ENCODE data around the gene CES2.
"Not testable (repeated sequence)": the region's sequence is repeated elsewhere in the genome, so short reads cannot be mapped to it uniquely, and the experiment has no call there.

The CES2 gene, protein sequence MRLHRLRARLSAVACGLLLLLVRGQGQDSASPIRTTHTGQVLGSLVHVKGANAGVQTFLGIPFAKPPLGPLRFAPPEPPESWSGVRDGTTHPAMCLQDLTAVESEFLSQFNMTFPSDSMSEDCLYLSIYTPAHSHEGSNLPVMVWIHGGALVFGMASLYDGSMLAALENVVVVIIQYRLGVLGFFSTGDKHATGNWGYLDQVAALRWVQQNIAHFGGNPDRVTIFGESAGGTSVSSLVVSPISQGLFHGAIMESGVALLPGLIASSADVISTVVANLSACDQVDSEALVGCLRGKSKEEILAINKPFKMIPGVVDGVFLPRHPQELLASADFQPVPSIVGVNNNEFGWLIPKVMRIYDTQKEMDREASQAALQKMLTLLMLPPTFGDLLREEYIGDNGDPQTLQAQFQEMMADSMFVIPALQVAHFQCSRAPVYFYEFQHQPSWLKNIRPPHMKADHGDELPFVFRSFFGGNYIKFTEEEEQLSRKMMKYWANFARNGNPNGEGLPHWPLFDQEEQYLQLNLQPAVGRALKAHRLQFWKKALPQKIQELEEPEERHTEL

GRCh38 chr16:66935314-66936011, at the start of gene CES2:
Gene CES2, plus strand, starts transcription at chr16:66935516. Its CDS starts 120 bp downstream, at chr16:66935636.
- no peak for DNase-seq (ENCODE audit: low spot score)

DNA sequence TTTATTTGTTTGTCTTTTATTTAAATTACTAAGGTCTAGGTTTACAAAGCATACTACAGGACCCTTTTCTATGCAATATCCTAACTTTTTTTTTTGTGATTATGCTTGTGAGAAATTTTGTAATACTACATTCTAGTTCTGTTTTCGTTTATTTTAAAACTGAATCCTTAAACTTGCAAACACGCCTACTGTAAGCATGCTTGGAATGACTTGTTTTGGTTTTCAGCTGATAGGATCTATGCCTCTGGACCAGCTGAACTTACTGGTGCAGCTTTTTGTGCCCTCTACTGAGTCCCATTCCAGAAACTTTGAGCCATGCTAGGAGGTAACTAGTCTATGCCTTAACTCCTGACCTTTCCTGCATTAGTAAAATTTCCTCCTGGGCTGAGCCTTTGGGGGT, 49.0 kb upstream of the CES2 start:
- no peak for DNase-seq (ENCODE audit: low spot score)

GRCh38 chr16:66886914-66887313, 48.4 kb upstream of the CES2 start:
- DNase-seq (ENCODE audit: low spot score), result no peak

DNA sequence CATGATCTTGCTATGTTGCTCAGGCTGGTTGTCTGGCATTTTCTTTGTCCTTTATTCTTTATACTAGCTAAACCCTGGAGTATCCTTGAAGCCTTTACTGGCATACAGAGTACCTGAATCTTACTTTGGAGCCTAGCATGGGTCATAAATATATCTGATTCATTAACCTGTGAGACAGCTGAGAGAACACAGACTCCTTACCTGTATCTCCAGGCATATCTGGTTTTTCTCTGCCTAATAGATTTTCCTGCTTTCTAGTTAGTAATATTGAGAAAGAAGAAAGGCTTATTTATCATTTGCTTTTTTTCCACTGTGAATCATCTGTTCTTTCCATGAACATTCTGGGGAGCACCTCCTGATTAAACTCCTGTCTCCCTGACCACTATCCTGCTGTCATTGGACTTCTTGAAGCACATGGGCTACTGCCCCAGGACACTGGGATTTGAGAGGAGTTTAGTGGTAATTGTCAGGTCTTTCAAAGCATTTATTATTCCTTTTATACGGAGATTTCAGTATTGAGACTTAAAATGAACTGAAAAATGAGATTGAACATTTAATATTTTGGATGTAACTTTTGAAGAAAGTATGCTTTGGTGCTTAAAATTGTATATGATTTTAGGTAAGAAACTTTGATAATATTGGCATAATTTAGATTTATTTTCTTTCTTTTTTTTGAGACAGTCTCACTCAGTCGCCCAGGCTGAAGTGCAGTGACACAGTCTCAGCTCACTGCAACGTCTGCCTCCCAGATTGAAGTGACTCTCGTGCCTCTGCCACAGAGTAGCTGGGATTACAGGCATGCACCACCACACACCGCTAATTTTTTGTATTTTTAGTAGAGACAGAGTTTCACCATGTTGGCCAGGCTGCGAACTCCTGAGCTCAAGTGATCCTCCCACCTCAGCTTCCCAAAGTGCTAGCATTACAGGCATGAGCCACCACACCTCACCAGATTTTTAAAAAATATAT, 46.4 kb upstream of the CES2 start:
- no peak for DNase-seq (ENCODE audit: low spot score)

GRCh38 chr16:66889622-66890021, 45.7 kb upstream of the CES2 start:
- DNase-seq (ENCODE audit: low spot score), result no peak

DNA sequence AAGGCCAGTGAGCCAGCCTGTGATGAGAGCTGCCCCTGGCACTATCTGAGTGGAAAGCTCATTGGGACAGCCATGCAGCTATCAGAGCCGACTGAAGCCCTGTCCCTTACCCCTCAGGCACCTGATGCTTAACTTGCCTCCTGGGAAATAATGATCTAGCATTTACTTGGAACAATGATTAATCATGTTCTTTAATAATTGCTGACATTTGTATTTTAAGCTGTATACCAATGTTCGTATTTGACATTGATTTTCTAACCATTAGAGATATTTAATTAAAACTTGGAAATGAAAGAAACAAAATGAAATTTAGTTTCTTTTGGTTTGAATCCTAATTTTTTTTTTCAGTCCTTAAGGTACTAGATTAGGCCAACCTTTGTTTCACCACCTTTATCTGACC, 44.5 kb upstream of the CES2 start:
- no peak for DNase-seq (ENCODE audit: low spot score)

DNA sequence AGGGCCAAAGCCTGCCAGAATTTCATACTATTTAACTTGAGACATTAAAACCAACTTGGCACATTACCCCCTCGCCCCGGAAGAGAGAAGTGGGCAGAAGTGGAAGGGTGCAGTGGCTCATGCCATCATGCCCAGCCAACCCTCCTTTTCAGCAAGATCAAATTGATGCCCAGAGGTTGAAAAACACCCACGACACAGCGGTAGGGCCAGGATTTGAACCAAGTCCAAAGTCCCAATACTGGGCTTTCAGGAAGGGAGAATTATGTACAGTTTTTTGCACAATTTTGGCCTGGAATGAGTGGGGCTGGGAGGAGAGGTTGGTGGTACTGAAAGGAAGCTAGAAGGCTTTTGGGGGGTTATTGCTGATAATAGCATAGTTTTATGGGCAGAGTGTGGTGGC, 44.0 kb upstream of the CES2 start:
- no peak for DNase-seq (ENCODE audit: low spot score)

GRCh38 chr16:66891797-66892196, 43.5 kb upstream of the CES2 start:
- no peak for DNase-seq (ENCODE audit: low spot score)

DNA sequence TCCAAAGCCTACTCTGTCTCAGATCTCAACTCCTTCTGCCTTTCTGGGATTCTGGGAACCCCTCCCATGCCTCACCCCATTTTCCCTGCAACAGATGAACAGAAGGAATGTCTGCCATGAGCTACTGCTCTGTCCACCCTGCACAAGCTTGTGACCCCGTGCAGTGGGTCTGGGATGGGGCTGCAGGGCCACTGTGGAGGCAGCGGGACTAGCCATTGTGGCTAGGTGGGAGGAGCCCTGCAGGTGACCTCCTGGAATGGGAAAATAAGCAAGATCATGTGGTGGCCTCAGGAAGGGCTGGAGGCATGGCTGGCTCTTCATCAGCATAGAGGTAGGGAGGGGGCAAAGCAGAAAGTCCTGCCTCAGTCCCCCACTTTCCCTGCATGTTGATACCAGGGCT, 41.3 kb upstream of the CES2 start:
- no peak for DNase-seq (ENCODE audit: low spot score)

DNA sequence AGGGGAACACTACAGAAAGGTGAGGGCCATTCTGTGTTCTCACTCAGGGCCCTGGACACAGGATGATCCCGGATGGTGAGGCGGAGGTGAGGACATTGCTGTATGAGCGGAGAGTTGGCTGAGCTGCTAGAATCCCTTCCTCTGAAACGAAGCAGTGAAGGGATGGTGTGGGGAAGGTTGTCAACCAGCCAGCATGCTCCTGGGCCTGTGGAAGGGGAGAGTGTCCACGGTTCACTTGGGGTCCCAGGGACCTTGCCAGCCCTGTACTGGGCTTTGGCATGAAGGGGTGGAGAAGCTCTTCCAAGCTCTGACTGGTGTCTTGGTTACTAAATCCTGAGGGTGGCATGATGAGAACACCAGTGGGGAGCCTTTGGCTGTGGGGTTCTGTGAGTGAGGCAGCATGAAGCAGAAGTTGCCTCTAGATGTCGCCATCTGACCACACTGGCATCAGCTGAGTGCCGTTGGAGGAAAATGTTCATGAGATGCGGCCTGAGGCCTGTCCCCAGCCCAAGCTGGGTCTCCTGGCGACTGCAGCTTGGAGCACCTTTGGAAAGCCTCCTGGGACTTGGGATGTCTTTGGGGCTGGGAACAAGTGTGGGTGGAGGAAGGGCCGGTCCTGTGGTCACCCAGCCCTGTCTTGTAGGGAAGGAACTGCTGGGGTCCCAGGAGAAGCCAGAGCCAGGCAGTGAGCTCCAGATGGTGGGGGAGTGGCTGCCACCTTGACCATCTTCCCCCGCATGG, 40.2 kb upstream of the CES2 start:
- peak; percentile 70 for DNase-seq (ENCODE audit: low spot score)

DNA sequence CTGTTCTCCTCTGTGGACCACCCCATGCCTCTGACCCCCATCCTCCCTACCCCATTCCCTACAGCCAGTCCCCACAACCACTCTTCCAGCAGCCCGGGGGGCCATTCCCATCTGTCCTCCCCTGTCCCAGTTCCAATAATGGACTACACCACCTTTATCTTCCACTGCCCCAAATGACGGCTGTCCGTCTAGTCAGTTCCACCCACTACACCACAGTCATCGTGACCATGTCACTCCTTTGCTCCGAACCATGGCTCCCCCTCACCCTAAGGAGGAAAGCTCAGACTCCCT, 39.7 kb upstream of the CES2 start:
- DNase-seq (ENCODE audit: low spot score), result no peak

- DNase-seq (ENCODE audit: low spot score), result no peak
Measured at GRCh38 chr16:66895999-66896398, 39.3 kb upstream of the CES2 start.

GRCh38 chr16:66896682-66897081, 38.6 kb upstream of the CES2 start:
- not testable (repeated sequence) for DNase-seq (ENCODE audit: low spot score)

DNA sequence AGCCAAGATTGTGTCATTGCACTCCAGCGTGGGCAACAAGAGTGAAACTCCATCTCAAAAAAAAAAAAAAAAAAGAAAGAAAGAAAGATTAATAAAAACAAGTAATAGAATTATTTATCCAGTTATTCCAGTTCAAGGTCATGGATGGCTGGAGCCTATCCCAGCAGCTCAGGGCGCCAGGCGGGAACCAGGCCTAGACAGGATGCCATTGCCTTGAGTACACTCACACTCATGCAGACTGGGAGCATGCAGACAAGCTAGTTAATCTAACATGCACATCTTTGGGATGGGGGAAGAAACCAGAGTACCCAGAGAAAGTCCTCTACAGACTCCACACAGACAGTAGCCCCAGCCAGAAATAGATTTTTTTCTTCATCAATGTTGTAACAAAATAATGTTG, 37.1 kb upstream of the CES2 start:
- no peak for DNase-seq (ENCODE audit: low spot score)

- no peak for DNase-seq (ENCODE audit: low spot score)
Measured at GRCh38 chr16:66898933-66899309, 36.4 kb upstream of the CES2 start.

GRCh38 chr16:66899310-66899944, 35.9 kb upstream of the CES2 start:
- DNase-seq (ENCODE audit: low spot score), result no peak

DNA sequence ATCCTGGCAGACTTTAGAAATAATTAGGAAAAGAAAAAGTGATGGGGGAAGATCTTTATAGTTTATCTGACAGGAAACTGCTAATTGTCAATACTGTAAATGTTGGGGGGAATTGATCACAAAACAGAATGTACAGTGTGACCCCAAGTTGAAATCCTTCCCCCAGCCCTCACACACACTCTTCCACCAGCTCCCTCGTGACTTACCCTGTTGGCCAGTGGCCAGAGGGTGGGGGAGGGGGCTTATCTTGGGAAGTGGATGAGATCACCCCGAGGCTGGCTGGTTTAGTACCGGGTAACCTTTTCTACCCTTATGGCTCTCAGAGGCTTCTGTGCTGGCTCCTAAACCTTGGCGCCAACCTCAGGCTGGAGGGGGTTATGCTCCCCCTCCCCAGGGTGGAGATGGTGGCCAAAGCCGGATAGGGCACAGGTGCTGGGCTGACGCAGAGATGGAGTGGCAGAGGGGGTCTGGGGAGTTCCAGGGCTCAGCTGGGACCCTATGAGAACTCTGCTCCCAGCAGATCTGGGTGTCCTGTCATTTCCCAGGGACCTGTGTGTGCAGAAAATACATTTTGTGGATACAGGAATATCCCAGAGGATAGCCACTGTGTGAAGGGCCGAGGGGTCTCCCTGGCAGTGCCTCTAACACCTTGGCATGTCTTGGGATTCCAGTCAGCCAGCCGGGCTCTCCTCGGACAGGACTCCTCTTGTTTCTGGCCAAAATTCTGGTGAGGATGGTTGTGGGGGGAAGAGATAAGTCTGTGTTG, 35.2 kb upstream of the CES2 start:
- DNase-seq (ENCODE audit: low spot score), result peak; percentile 67

- DNase-seq (ENCODE audit: low spot score), result no peak
Measured at GRCh38 chr16:66900721-66901441, 34.4 kb upstream of the CES2 start.

DNA sequence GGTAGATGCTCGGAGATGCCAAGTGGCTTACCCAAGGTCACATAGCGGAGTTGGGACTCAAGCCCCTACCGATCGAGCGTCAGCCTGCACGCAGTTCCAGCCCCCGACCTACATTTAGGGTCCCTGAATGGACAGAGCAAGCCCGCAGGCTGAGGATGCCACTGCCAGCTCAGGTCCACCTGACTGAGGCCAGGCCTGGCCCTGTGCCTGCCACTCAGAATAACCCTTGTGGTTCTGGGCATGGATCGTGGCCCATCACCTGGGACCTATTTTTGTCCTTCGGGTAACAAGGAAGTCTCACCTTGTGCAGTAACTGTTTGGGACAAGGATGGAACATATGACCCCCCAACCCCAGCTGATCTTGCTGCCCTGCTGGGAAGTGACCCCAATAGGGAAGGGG, 33.7 kb upstream of the CES2 start:
- no peak for DNase-seq (ENCODE audit: low spot score)
